ENCODE data around the gene TST. TPM values are rescaled to one million over a fixed set of nuclear protein-coding genes. Genes with fewer than 3 reads are reported as not detected.

TST gene
- total and polyA plus RNA-seq, 2 donors (not counting 3 experiments of a cell fraction or from before 2014, with no cell fraction given), result 39.2 to 95.1 TPM

- dilution Hi-C loops (cut with MboI; ENCODE audit: extremely low pct_ligation_motif_present, low sequenced_read_pairs), result no loop called here
- Histone ChIP-seq H3K4me2 (ENCODE audit: insufficient read depth, low read length) (no peak overlapping the region), H3K4me3 (replicated peaks in 1 of 3; ENCODE audit: insufficient read depth in 1 of 3, low read depth in 1 of 3, low read length in 3 of 3) (no peak overlapping the region), H3K36me3 (ENCODE audit: control insufficient read depth in 2 of 2, extremely low read depth in 1 of 2, insufficient read depth in 2 of 2, low read length in 2 of 2) (peaks cover 3 to 41% of the 10 kb centered on the region in 2 experiments), H3K9me1 (replicated peaks; ENCODE audit: control insufficient read depth, extremely low read depth, insufficient read depth, low read length) (no peaks in the 10 kb centered on the region), H3K27ac (ENCODE audit: insufficient read depth, low read depth, low read length) (no peak overlapping the region), H3K9me3 (replicated peaks; ENCODE audit: control insufficient read depth, insufficient read depth, low read length) (no peaks in the 10 kb centered on the region), H3K79me2 (ENCODE audit: control insufficient read depth, insufficient read depth, low read length) (no peaks in the 10 kb centered on the region), H2AFZ (ENCODE audit: low read depth, low read length) (no peak overlapping the region), H3K9ac (replicated peaks; ENCODE audit: extremely low read depth, insufficient read depth, low read length) (no peak overlapping the region), H3K27me3 (ENCODE audit: control insufficient read depth in 2 of 2, insufficient read depth in 2 of 2, low read length in 2 of 2) (no peaks in the 10 kb centered on the region), H3K4me1 (ENCODE audit: control insufficient read depth, extremely low read depth, insufficient read depth, low read length) (no peaks in the 10 kb centered on the region), H4K20me1 (replicated peaks; ENCODE audit: control insufficient read depth, extremely low read depth, insufficient read depth, low read length) (no peaks in the 10 kb centered on the region)
- intact Hi-C loops (cut with micrococcal nuclease), result no loop called here
- no peak for FAIRE-seq
- no TSS peak for BruUV-seq (replicated peaks)
- CTCF ChIA-PET, result no interaction called here
- TF ChIP-seq POLR2A (IDR thresholded peaks at IDR 0.05; ENCODE audit: low read depth, low read length) (no peak), FOS (IDR thresholded peaks at IDR 0.05; ENCODE audit: borderline replicate concordance, insufficient read depth, low read length) (no peak), GATA2 (IDR thresholded peaks at IDR 0.05; ENCODE audit: insufficient read depth, insufficient read length, low read depth, low read length) (no peak), EZH2 (IDR thresholded peaks at IDR 0.05; ENCODE audit: borderline replicate concordance, low read depth, low read length, severe bottlenecking) (no peak), JUN (IDR thresholded peaks at IDR 0.05; ENCODE audit: borderline replicate concordance, insufficient read depth, insufficient read length, low read depth) (no peak), MYC (IDR thresholded peaks at IDR 0.05; ENCODE audit: low read depth, low read length) (no peak)
- TF ChIP-seq, protein P1, sequence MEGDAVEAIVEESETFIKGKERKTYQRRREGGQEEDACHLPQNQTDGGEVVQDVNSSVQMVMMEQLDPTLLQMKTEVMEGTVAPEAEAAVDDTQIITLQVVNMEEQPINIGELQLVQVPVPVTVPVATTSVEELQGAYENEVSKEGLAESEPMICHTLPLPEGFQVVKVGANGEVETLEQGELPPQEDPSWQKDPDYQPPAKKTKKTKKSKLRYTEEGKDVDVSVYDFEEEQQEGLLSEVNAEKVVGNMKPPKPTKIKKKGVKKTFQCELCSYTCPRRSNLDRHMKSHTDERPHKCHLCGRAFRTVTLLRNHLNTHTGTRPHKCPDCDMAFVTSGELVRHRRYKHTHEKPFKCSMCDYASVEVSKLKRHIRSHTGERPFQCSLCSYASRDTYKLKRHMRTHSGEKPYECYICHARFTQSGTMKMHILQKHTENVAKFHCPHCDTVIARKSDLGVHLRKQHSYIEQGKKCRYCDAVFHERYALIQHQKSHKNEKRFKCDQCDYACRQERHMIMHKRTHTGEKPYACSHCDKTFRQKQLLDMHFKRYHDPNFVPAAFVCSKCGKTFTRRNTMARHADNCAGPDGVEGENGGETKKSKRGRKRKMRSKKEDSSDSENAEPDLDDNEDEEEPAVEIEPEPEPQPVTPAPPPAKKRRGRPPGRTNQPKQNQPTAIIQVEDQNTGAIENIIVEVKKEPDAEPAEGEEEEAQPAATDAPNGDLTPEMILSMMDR (IDR thresholded peaks at IDR 0.05; ENCODE audit: extremely low read depth in 1 of 2, insufficient read depth in 1 of 2, low read depth in 1 of 2, low read length in 2 of 2), result no peak
- TF ChIP-seq, protein P2, sequence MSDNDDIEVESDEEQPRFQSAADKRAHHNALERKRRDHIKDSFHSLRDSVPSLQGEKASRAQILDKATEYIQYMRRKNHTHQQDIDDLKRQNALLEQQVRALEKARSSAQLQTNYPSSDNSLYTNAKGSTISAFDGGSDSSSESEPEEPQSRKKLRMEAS (IDR thresholded peaks at IDR 0.05; ENCODE audit: insufficient read depth, insufficient read length), result no peak
- no peak for DNase-seq (ENCODE audit: low read depth, low spot score)
- POLR2A ChIA-PET, result interaction anchor here (1.1 kb wide), 1 partner anchor 66 kb away, joined by 3 read pairs; no protein-coding TSS in a partner anchor
Measured at GRCh38 chr22:37058917-37059701, 39.9 kb upstream of the TST start.
